Stimulated activated CD8-positive, alpha-beta memory T cell treated with anti-CD3 and anti-CD28 coated beads, Interleukin-7, amount 100 ng/mL, for 4 hours (primary cell): Measurements from ENCODE around the gene TEX19.

Experiments used
- DNase-seq, 2 donors: peaks; one replicate each; pipeline ENCODE4 v3.0.0-alpha.2; 2020; ENCODE audit warnings: low read depth in 2 of 2

The TEX19 gene

DNA sequence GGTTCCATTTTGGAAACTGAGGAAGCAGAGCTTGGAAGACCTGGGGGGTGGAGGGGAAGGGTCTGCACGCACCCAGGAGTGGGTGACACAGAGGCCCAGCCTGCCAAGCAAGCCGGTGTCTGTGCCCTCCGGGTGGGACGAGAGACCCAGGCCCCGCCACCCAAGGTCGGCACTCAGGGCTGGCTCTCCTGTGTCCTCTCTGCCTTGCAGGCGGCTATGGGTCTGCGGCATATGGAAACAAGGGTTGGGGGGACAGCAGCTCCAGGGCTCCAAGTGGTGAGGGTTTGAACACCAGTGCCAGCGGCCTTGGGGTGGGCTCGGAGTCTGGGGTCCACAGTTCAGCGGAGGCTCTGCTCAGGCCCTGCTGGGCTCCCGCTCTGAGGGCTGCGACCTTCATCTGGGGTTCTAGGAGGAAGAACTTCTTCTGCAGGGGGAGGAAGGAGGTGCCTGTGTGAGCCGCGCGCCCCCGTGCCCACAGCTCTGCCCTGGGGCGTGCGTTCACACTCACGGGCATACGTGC, 37.0 kb upstream of the TEX19 start:
- no peak for DNase-seq

DNA sequence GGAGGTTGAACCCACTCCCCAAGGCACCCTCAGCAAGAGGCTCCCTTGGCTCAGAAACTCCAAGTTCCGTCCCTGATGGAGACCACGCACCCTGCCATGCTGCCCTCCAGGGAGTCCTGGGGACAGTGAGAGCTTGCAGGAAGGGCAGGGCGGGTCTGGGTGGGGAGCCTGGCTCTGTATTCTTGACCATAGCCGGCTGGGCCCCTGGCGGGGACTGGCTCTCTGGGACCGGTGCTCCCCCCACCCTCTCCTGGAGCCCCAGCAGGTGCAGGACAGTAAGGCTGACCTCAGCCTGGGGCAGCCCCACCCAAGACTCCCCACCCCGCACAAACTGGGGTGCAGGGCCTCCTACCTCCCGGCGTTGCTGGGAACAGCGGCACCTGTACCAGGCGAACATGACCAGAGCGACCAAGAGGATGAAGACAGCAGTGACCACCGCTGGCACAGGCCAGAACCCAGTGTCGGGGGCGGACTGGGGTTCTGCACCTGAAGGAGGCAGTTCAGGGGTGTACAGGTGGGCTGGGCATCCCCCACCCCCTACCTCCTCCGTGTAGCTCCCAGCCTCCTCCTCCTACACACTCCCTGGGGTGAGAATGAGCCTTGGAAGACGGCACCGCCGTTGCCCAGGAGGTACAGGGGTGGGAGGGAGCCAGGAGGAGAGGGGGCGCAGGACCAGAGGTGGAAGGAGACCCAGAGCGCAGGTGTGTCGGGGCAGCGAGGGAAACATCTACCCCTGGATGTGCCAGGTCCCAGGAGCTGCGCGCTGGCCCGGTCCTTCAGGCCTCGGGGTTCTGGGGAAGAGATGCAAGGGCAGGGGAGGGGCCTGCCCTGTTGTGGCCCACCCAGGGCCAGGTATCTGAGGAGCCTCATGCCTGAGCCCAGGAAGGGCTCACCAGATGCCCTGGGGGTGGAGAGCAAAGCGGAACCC, 36.3 kb upstream of the TEX19 start:
- no peak for DNase-seq

DNA sequence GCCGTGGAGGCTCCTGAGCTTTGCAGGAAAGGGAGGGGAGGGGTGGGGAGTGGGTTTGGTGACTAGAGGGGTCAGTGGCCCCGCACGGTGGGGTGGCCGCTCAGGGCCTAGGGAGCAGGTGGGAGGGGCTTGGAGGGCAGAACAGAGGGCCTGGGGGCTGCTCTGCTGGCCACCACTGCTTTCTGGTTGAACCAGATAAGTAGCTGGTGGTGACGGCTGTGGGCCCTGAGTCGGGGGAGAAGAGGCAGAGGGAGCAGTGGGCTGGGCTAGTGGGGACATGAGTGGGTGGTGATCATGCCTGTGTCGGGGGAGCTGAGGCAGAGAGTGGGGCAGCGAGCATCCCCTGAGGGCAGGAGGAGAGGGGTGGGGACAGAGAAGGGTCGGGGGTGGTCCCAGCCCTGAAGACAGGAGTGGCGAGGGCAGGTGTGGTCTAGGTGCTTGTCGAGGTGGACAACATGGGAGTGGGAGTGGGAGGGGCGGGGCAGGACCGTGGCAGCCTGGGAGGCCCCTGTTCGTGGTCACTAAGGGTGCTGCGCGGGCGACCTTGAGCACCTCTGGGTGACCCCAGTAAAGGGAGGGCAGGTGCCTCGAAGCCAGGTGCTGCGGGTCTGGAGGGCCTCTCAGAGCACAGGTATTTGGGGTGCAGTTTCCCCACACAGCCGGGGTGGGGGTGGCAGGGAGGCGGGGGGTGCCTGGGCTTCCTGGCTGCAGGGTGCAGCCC, 35.4 kb upstream of the TEX19 start:
- no peak for DNase-seq

DNA sequence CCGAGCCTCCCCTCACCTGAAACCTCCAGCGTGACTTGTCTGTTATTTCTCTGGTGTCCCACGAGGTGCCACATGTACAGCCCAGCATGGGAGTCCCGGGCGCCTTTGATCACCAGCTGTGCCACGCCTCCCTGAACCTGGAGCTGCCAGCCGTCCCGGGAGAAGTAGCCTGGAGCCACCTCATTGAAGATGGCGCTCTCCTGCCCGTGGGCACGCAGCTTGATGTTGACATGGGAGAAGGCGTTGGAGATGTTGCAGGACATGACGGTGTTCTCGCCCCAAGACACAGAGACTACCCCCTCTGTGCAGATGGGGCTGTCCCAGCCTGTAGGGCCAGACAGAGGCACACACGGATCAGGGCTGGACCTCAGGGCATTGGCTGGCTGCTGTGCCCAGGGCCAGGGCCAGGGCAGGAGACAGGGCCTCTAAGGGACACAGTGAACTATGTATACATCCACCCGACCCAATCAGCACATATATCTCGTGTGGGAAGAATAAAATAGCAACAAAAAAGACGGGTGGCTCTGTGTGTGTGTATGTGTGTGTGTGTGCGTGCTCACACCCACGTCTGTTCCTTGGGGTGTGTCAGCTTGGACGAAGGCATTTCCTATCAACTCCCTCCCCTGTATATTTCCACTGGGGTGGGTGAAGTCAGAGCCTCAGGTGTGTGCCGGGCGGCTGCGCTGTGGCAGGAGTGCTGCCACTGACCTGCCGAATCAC, 34.3 kb upstream of the TEX19 start:
- no peak for DNase-seq

DNA sequence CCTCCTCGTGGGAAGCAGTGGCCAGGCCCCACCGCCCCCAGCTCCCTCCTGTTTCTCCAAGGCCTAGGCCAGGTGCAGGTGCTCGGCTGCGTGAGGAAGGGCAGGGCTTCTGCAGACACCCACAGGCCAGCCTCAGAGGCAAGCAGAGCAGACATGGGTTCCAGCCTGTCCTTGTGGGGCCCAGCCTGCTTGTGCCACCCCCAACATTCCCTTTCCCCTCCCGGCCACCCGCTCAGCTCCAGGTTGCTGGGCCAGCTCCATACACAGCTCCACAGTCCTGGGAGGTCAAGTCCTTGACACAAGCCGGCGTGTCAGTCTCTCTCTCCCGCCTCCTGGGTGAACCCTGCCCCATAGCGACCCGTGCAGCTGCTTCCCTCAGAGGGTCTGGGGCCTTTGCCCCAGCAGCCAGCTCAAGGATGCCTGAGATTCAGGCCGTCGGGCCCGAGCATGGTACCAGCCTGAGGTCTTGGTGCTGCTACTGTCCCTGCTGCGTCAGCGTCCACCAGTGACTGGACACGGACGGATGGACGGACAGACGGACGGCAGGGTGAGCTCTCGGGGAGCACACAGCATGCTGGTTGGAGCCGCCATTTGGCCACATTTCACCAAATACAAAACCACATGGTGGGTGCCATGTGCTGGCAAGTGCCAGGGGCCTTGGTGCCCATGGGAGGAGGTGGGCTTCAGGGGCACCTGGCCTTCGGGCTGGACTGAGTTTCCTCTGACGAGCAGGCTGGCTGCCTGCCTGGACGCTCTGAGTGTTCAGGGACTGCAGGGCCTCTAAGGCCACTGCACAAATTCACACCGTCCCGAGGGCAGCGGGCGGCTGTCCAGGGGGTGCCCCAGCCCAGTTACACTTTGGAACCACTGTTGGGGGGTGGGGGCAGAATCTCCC, 33.5 kb upstream of the TEX19 start:
- DNase-seq, result no peak

DNA sequence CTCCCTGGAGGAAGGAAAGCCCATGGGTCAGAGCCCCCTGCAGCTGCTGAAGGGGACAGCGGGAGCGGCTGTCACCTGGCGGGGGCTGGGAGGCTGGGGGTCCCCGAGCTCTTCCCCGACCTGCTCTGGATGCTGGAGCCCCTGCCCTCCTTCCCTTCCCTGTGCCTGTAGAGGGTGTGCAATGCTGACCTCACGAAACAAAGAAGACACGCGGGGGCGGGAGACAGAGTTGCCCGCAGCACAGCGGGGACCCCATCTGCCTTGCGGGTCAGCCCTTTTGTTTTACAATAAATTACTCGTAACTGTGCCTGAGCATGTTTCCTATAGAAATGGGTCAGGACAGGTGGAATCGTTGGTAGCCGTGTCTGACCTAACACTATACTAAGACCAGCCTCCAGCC, 31.8 kb upstream of the TEX19 start:
- DNase-seq, result no peak

DNA sequence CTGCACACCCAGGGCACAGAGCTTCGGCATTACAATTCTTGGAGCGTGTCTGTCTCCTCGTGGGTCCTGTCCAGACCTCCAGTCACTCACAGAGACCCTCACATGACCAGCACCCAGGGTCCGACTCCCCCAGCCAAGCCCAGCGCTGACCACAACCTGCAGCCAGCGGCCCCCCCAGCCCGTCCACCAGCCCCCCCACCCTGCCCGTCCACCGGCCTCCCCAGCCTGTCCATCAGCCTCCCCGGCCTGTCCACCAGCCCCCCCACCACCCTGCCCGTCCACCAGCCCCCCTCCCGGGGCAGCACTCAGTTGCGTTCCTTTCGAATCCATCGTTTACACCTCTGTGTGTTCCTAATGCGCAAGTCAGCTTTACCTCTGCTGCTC, 31.3 kb upstream of the TEX19 start:
- DNase-seq, result no peak

DNA sequence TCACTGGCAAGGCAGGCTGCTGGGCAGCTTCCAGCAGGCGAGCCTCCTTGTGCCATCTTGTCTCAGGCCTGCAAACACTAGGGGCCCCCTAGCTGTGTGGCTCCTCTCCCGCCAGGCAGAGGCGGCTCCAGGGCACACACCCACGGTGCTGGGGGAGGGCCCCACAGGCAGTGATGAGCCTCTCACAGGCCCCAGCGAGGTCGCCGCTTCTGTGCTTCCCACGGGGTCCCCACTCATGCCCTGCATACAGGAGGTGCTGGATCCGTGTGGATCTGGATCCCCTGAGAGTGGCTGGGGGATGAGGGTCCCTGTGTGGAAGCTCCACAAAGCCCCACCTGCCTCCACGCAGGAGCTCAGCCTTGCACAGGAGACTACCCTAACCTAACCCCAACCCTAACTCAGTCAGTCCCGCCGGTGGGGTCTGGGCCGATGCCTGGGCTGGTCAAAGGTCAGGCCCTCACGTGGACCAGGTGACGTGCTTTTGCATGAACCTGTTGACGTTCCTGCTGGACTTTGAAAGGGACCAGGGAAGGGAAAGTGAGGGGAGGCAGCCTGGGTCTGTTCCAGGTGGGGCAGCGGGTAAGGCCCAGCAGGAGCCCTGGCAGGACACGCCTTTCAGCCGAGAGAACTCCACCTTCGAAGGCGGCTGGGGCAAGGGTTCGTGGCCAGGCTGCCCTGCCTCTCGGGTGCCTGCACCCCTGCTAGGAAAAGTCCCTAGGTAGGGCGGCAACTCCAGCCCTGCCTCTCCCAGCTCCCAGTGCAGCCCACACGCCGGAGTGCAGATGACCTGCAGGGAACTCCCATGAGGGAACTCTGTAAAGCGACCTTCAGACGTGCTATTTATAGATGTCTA, 30.7 kb upstream of the TEX19 start:
- no peak for DNase-seq

DNA sequence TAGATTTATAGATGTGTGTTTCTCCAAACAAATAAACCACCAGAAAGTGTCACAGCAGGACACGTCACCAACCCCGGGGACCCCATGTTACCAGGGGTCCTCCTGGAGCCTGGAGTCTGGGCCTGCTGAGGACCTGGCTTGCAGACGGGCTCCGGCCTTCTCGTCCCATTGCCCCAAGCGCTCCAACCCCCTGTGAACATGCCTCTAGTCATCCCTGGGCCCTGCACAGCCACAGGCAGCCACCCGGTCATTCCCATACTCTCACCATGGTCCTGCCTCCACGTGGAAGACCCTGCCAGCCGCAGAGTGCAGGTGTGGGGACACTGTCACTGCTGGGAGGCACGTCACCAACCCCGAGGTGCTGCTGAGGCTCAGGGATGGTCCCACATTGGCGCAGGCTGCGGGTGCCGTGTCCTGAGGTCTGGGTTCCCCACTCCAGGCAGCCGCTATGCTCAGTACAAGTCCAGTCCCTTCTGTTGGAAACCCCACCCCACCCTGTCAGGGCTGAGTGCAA, 30.0 kb upstream of the TEX19 start:
- no peak for DNase-seq

DNA sequence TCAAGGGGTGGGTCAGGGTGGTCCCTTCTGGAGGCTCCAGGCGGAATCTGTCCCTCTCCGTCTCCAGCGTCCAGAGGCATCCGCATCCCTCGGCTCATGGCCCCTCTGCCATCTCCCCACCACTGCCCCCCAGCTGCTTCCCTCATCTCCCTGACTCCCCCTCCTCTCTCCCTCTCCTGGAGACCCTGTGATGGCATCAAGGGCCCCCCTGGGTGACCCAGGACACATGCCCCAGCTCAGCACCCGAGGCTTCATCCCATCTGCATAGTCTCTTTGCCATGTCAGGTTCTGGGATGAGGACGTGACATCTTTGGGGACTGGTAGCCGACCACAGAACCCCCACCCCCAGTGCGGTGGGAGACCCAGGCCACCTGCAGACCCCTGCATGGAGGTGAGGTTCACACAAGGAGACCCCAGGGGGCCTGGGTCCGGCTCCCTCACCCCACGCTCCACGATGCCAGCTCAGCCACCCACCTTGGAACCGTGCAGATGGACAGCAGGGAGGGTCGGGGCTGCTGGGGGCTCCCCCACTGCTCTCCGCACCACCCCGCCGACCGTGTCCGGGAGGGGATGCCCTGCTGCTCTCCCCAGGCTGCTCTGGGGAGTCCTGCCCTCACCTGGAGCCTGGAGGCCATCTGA, 29.2 kb upstream of the TEX19 start:
- no peak for DNase-seq

DNA sequence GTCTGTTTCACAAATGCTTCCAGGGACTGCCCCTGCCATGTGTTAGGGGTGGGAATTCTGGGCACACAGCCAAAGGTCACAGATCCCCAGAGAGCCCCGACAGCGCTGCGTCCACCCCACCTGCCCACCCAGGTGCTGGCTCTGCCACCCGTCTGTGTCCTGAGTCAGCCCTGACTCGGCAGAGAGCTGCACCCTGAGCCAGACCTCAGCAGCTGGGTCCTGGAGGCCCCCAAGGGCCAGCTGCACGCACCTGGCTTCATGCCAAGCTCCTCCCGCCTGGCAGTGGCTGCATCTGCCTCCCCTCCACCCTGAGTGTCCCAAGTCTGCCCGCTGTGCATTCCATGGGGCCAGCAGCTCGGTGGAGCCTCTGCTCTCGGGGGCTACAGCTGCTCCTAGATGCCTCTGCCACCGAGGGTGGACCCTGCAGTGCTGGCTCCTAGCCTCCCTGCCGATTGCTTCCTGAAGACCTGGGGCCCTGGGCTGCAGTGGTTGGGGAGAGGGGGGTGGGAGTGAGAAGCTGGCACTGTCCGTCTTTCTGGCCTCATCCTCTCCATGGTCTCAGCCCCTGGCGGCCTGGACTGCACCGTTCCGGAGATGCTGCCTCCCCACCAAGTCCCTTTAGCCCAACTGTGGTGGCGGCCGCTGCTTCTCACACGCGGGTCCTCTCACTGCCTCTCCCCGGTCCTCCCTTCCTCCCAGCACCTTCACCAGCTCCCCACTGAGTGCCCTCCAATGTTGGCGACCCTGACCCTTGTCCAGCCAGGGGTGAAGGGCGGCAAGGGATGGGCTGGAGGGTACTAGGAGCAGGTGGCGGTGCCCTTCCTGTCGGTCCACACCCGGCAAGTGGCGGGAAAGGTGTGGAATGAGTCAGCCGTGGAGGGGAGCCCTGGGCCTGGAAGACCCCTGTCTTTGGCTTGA, 28.5 kb upstream of the TEX19 start:
- DNase-seq, result no peak

DNA sequence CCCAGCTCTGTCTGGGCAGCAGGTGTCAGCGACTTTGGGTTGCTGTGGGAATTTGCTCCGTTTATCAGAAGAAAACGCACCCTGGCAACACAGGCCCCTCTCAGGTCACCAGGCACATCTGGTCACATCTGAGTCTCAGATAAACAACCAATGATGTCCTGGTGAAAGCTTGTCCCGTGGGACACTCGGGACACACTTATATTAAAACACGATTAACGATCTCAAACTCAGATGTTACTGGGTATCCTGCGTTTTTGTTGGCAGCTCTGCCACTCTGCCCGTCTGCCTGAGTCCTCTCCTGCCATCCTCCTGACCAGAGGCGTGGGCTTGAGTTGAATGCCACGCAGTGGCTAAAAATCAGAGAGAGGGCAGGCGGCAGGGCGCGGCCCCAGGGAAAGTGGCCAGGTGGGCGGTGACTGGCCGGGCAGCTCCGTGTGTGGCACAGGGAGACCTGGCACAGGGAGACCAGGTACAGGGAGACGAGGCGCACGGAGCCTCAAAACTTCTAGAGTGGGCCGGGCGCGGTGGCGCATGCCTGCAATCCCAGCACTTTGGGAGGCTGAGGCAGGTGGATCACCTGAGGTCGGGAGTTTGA, 27.6 kb upstream of the TEX19 start:
- no peak for DNase-seq

DNA sequence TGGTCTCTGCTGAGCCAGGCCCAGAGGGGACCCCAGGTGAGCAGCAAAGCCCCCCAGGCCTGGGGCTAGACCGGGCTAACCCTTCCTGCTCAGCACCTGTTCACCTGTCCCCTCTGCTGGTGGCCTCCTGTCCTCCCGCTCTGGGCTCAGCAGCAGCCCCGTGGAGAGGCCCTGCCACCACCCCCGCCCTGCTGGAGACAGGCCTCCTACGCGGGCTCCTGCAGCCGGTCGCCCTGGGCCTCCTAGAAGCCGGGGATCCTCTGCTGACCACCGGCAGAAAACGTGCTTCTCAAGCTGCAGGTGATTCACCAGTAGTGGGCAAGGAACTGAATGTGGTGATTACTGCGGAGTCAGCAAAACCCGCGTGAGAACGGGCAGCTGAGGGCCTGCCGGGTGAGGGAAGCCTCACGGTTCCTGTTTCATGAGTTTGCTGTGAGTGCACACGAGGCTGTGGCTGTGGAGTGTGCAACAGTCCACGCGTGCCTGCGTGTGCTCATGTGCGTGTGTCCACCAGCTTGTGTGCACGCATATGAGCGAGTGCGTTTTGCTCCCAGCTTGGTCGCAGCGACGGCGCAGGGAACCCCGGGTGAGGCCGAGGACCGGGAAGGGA, 26.3 kb upstream of the TEX19 start:
- no peak for DNase-seq

DNA sequence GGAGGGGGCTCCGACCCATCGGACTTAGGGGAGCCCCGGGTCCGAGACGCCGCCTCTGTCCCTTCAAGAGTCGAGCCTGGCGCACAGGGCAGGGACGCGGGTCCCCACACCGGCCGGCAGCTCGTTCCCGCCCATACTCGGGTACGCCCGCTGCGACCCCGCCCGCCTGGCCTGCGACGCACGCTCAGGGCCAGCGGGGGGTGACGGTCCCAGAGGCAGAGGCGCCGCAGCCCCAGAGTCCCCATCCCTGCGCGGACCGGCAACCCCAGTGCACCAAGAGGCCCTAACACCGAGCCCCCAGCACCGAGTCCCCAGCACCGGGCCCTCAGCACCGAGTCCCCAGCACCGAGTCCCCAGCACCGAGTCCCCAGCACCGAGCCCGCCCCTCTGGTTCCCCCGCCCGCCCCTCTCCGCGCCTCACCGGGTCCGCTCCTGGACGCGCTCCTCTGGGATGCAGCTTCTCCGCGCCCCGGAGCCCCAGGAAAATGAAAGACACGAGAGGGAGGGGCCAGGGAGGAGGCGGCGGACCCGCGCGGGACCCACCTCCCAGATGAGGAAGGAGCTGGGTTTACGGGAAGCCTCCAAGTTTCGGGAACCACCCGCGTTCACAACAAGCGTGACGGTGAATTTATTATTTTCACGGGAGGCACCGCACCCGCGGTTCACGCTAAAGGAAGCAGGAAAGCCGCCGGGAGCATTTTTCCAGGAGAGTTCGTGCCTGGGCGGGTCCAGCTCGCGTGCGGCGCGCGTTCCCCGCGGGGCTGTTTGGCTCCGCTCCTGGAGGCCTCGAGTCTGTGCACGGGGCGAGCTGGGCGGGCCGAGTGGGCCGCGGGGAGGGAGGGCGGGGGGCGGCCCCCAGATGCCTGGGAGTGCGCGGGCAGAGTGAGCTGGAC, 25.5 kb upstream of the TEX19 start, which contains the start of gene SECTM1:
SECTM1 (minus strand) TSS at position 488 of the 893 bp plus-strand sequence. CDS start 6,526 bp downstream, outside the sequence.
- DNase-seq, result no peak

DNA sequence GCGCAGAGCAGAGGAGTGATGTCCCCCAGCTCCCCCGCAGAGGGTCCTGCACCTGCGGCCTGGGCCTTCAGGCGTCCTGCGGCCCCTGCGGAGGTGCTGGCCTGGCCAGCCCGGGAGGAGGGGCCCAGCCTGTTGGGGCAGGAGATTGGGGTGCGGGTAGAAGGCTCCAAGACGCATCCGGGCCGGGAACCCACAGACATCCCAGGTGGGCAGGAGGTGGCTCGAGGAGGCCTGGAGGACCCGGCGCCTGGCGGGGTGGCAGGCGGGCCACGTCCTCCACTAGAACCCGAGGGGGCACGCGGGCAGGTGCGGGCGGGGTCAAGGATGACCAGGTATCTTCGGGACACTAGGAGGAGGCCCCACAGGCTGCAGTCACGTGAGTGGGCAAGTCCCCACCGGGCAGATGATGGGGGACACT, 24.8 kb upstream of the TEX19 start:
- no peak for DNase-seq

DNA sequence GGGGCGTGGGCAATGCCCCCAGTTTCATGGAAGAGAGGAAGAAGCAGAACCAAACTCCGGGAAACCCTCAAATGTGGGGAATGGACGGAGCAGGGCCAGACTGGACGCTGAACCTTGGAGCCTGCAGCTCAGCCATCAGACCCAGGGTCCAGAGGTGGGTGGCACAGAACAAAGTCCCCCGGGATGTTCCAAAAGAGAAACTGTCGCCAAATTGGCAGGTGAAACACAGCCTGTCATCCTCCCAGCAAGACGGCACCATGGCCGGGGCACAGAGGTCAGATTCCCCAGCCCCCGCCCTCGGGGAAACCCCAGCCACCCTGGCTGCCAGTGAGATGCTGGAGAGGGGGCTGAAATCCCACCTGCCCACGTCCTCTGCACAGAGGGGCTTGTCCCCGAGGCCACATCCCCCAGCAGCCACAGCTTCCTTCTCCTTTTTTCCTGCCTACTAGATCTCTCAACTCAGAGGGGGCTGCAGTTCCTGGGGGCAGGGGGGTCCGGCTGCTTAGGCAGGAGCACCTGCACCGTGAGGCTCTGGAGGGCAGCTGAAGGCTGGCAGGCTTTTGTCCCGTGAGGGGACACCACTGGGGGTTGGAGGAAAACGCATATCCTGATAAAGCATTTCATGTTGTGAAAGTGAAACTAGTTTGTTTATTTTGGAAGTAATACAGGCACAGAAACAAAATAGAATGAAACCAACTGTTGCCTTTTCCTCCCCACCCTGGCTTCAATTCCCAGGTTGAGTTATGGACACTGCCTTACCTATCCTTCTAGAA, 24.2 kb upstream of the TEX19 start:
- DNase-seq, result no peak
